ENCODE results near the gene SETBP1. TPM values are rescaled to one million over a fixed set of nuclear protein-coding genes. Genes with fewer than 3 reads are reported as not detected.

Gene SETBP1
- total and polyA plus RNA-seq, 9 of the 15 experiments (the other 6 are each of a cell fraction or from before 2014, with no cell fraction given) = under 0.01 to 0.13 (median 0.04) TPM

- TF ChIP-seq CHD7 (IDR thresholded peaks at IDR 0.05; ENCODE audit: low read depth, low read length) = no peak
- no peak for TF ChIP-seq GTF2E2 (tag; IDR thresholded peaks at IDR 0.05)
- TF ChIP-seq POLR2A (conservative IDR thresholded peaks at IDR 0.05) = no peak
- no peak for TF ChIP-seq ZNF398 (CRISPR knock-in tag; IDR thresholded peaks at IDR 0.05)
- TF ChIP-seq ZNF311 (CRISPR knock-in tag; IDR thresholded peaks at IDR 0.05) = no peak
- TF ChIP-seq CTCF (IDR thresholded peaks at IDR 0.05 in 2 of 3, conservative IDR thresholded peaks at IDR 0.05 in 1 of 3; ENCODE audit: insufficient read depth in 2 of 3, low read depth in 1 of 3, low read length in 3 of 3) = no peak
Observed at GRCh38 chr18:44897411-44897810, 216.7 kb downstream of the SETBP1 start (continued).
